Measurements from ENCODE around the gene PORCN. TPM values are rescaled to one million over a fixed set of nuclear protein-coding genes. Genes with fewer than 3 reads are reported as not detected.

The PORCN gene
- total and polyA plus RNA-seq, 2 of the 13 experiments (the other 11 are each of a cell fraction or from before 2014, with no cell fraction given): 3.9 to 5.8 TPM

GRCh38 chrX:48475774-48476577 lies 32.8 kb upstream of the PORCN start, which contains the start of gene FTSJ1 (continued):
- TF ChIP-seq ZNF503 (CRISPR knock-in tag; IDR thresholded peaks at IDR 0.05) (0 out of 2 replicates have a peak, but pooled peaks have one; percentile 34), MAFG (CRISPR knock-in tag; IDR thresholded peaks at IDR 0.05) (no peak), ZNF782 (CRISPR knock-in tag; IDR thresholded peaks at IDR 0.05; ENCODE audit: borderline replicate concordance) (no peak), ZNF639 (CRISPR knock-in tag; conservative IDR thresholded peaks at IDR 0.05) (no peak), ATF2 (CRISPR knock-in tag; IDR thresholded peaks at IDR 0.05) (no peak), ZNF543 (CRISPR knock-in tag; IDR thresholded peaks at IDR 0.05) (no peak), ZNF275 (CRISPR knock-in tag; IDR thresholded peaks at IDR 0.05; ENCODE audit: borderline replicate concordance) (0 out of 2 replicates have a peak, but pooled peaks have one; percentile 43), PITX1 (CRISPR knock-in tag; IDR thresholded peaks at IDR 0.05) (no peak), HES4 (CRISPR knock-in tag; IDR thresholded peaks at IDR 0.05; ENCODE audit: borderline replicate concordance) (peak; percentile 50; the same call in 1 of the 2 replicates), THRA (CRISPR knock-in tag; IDR thresholded peaks at IDR 0.05; ENCODE audit: borderline replicate concordance) (no peak), GZF1 (CRISPR knock-in tag; IDR thresholded peaks at IDR 0.05) (no peak), ZNF280B (CRISPR knock-in tag; IDR thresholded peaks at IDR 0.05; ENCODE audit: borderline replicate concordance) (no peak), ARNT2 (CRISPR knock-in tag; IDR thresholded peaks at IDR 0.05; ENCODE audit: low read depth) (0 out of 2 replicates have a peak, but pooled peaks have one; percentile 75), DZIP1 (CRISPR knock-in tag; IDR thresholded peaks at IDR 0.05) (no peak), ZFP36L2 (CRISPR knock-in tag; IDR thresholded peaks at IDR 0.05) (no peak)

Data from HepG2 (cell line).